Measurements from ENCODE around the gene SMPD1. TPM values are rescaled to one million over a fixed set of nuclear protein-coding genes. Genes with fewer than 3 reads are reported as not detected.

The SMPD1 gene
- total RNA-seq, 2 donors from 2014 or later, result 9.4 to 28.7 TPM

- H3K4me3 Mint-ChIP-seq, result no peak overlapping the region
- Histone ChIP-seq H3K9ac (ENCODE audit: extremely low read depth, low read length, poor library complexity, severe bottlenecking) (no peak overlapping the region), H3K4me3 (ENCODE audit: low read length) (no peak overlapping the region), H3K4me1 (ENCODE audit: control insufficient read depth, insufficient read depth, low read length) (peaks cover 6% of the 10 kb centered on the region), H3K27me3 (ENCODE audit: control insufficient read depth, insufficient read depth, low read length, poor library complexity, severe bottlenecking) (no peaks in the 10 kb centered on the region), H3K9me3 (ENCODE audit: control insufficient read depth, low read length) (no peaks in the 10 kb centered on the region), H3K27ac (ENCODE audit: low read depth, low read length) (no peak overlapping the region), H3K36me3 (ENCODE audit: control insufficient read depth, insufficient read depth, low read length) (no peaks in the 10 kb centered on the region)
- DNase-seq, result no peak
- H3K27ac Mint-ChIP-seq, result no peak overlapping the region
- H3K27me3 Mint-ChIP-seq (ENCODE audit: insufficient read depth), result no peaks in the 10 kb centered on the region
- peaks cover 25% of the 10 kb centered on the region for H3K4me1 Mint-ChIP-seq
- TF ChIP-seq CTCF (conservative IDR thresholded peaks at IDR 0.05), result no peak
- WGBS, 2 experiments (ENCODE audit: insufficient coverage in 1 of 2, insufficient read length in 1 of 2), result 88 to 100% methylated on average over 1 to 2 of the region's 2 CpGs
- peaks cover 2% of the 10 kb centered on the region for H3K36me3 Mint-ChIP-seq (ENCODE audit: low read depth)
- peaks cover 4% of the 10 kb centered on the region for H3K9me3 Mint-ChIP-seq
These were observed 39.8 kb upstream of the SMPD1 start for GRCh38 chr11:6350486-6350885.

GRCh38 chr11:6351782-6352382 lies 38.4 kb upstream of the SMPD1 start:
- Mint-ChIP-seq H3K27me3 (ENCODE audit: insufficient read depth) (no peaks in the 10 kb centered on the region), H3K36me3 (ENCODE audit: low read depth) (no peaks in the 10 kb centered on the region), H3K9me3 (peaks cover 4% of the 10 kb centered on the region), H3K4me1 (peaks cover 30% of the 10 kb centered on the region), H3K27ac (no peak overlapping the region), H3K4me3 (no peak overlapping the region)
- WGBS, 2 experiments (ENCODE audit: insufficient coverage in 1 of 2, insufficient read length in 1 of 2), result 84 to 86% methylated on average over 4 of the region's 5 CpGs
- no peak for TF ChIP-seq CTCF (conservative IDR thresholded peaks at IDR 0.05)
- DNase-seq, result no peak
- Histone ChIP-seq H3K27ac (ENCODE audit: low read depth, low read length) (no peak overlapping the region), H3K4me3 (ENCODE audit: low read length) (no peak overlapping the region), H3K9me3 (ENCODE audit: control insufficient read depth, low read length) (no peaks in the 10 kb centered on the region), H3K36me3 (ENCODE audit: control insufficient read depth, insufficient read depth, low read length) (no peaks in the 10 kb centered on the region), H3K27me3 (ENCODE audit: control insufficient read depth, insufficient read depth, low read length, poor library complexity, severe bottlenecking) (no peaks in the 10 kb centered on the region), H3K4me1 (ENCODE audit: control insufficient read depth, insufficient read depth, low read length) (peaks cover 6% of the 10 kb centered on the region), H3K9ac (ENCODE audit: extremely low read depth, low read length, poor library complexity, severe bottlenecking) (no peak overlapping the region)

GRCh38 chr11:6353367-6353987 lies 36.8 kb upstream of the SMPD1 start:
- Mint-ChIP-seq H3K36me3 (ENCODE audit: low read depth) (no peaks in the 10 kb centered on the region), H3K27ac (peak overlapping the region; percentile 53), H3K9me3 (no peaks in the 10 kb centered on the region), H3K4me1 (peaks cover 30% of the 10 kb centered on the region), H3K4me3 (no peak overlapping the region), H3K27me3 (ENCODE audit: insufficient read depth) (no peaks in the 10 kb centered on the region)
- no peak overlapping the region for H3K4me3 ChIP-seq (ENCODE audit: low read length)
- H3K4me1 ChIP-seq (ENCODE audit: control insufficient read depth, insufficient read depth, low read length), result peaks cover 6% of the 10 kb centered on the region
- no peak overlapping the region for H3K9ac ChIP-seq (ENCODE audit: extremely low read depth, low read length, poor library complexity, severe bottlenecking)
- no peak overlapping the region for H3K27ac ChIP-seq (ENCODE audit: low read depth, low read length)
- peak; percentile 98 for TF ChIP-seq CTCF (conservative IDR thresholded peaks at IDR 0.05)
- no peaks in the 10 kb centered on the region for H3K36me3 ChIP-seq (ENCODE audit: control insufficient read depth, insufficient read depth, low read length)
- peak; percentile 94 for DNase-seq
- no peaks in the 10 kb centered on the region for H3K9me3 ChIP-seq (ENCODE audit: control insufficient read depth, low read length)
- WGBS, 2 experiments (ENCODE audit: insufficient coverage in 1 of 2, insufficient read length in 1 of 2), result 13 to 20% methylated on average over 1 to 5 of the region's 5 CpGs
- no peaks in the 10 kb centered on the region for H3K27me3 ChIP-seq (ENCODE audit: control insufficient read depth, insufficient read depth, low read length, poor library complexity, severe bottlenecking)

All from endodermal cell (in vitro differentiated cells).